SKM-1 treated with dmso at 0.1 percent for 144 hours (cell line): ENCODE data around the gene MYBL2.
A peak's percentile ranks its signal among the peaks of the same experiment; 100 is the strongest.

ENCODE experiments used
- DNase-seq: peaks from one replicate; lab custom pipeline; 2025; ENCODE audit not compliant: unreplicated experiment; lab: John Stamatoyannopoulos, UW

MYBL2 gene

GRCh38 chr20:43681991-43682410 is 15.1 kb downstream of the MYBL2 start:
- DNase-seq: no peak

DNA sequence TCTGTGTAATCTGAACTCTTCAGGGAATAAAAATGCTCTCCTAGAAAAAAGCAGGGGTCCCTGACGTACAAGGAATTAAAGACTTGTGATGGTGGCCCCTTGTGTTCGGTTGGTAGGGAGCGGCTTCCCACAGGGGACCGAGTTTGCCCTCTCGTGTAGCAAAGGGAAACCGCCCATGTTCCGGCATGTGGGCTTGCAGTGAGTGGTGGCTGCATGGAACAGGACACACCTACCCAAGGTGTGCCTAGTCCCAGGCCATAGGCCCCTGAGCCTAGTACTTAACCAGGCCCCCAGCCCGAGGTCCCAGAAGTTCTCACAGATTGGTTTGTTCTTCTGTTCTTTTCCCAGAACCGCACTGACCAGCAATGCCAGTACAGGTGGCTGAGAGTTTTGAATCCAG is 15.5 kb downstream of the MYBL2 start:
- no peak for DNase-seq

- no peak for DNase-seq
These were observed 19.9 kb downstream of the MYBL2 start for GRCh38 chr20:43686820-43687219.

- no peak for DNase-seq
These were observed 22.3 kb downstream of the MYBL2 start for GRCh38 chr20:43689165-43689564.

- DNase-seq: no peak
These were observed 24.2 kb downstream of the MYBL2 start for GRCh38 chr20:43690943-43691598.

- DNase-seq: peak; percentile 48
These were observed 25.1 kb downstream of the MYBL2 start for GRCh38 chr20:43691928-43692524.

- DNase-seq: no peak
These were observed 27.8 kb downstream of the MYBL2 start for GRCh38 chr20:43694763-43695162.

DNA sequence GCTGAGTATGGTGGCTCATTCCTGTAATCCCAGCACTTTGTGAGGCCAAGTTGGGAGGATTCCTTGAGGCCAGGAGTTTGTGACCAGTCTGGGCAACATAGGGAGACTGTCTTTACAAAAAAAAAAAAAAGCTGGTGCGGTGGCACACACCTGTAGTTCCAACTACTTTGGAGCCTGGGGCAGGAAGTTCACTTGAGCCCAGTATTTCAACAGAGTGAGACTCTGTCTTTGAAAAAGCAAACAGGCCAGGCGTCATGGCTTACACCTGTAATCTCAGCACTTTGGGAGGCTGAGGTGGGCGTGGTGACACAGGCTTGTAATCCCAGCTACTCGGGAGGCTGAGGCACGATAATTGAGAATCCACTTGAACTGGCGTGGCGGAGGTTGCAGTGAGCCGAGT is 28.7 kb downstream of the MYBL2 start:
- no peak for DNase-seq

DNA sequence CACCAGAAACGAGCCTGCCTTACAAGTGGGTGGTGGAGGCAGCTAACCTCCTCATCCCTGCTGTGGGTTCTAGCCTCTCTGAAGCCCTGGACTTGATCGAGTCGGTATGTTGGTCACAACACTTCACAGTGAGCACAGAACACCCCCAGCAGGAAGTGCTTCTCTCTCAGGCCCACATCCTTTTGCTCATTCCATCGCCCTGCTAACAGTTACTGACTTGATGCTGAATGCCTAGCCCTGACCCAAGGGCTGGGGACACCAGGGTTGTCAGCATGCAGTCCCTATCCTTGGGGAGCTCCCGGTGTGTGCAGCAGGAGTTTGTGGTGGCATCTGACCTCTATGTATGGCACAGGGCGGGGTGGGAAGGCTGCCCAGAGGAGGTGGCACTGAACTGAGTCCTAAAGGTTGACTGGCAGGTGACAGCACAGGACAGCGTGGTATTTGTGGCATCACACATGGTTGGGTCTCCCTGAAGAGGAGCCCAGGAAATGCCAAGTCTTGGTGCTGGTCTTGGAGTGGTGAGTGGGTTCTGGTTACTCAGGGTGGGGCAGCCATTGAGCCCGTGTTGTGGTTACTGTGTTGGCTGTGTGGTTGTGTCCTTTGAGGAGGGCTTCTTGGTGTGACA is 33.1 kb downstream of the MYBL2 start:
- DNase-seq: no peak

DNA sequence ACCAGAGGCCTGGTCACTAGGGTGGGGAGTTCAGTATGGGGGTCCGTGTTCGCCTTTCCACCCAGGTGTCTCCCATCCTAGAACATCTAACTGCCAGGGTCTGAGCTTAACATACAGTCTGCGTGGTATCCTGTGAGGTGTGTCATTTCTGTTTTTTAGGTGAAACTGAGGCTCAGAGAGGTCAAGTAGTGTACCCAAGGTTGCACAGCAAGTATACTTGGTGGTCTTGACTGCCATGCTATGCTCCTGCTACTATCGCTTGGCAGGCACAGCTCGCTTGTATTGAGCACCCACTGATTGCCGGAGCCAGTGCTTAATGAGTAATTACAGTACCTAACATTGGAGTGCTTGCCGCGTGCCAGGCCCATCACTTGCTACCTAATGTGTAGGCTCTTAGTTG is 33.7 kb downstream of the MYBL2 start:
- no peak for DNase-seq

DNA sequence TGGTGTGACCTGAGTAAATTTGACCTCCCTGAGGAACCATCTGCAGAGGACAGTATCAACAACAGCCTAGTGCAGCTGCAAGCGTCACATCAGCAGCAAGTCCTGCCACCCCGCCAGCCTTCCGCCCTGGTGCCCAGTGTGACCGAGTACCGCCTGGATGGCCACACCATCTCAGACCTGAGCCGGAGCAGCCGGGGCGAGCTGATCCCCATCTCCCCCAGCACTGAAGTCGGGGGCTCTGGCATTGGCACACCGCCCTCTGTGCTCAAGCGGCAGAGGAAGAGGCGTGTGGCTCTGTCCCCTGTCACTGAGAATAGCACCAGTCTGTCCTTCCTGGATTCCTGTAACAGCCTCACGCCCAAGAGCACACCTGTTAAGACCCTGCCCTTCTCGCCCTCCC is 35.6 kb downstream of the MYBL2 start:
- DNase-seq: no peak

DNA sequence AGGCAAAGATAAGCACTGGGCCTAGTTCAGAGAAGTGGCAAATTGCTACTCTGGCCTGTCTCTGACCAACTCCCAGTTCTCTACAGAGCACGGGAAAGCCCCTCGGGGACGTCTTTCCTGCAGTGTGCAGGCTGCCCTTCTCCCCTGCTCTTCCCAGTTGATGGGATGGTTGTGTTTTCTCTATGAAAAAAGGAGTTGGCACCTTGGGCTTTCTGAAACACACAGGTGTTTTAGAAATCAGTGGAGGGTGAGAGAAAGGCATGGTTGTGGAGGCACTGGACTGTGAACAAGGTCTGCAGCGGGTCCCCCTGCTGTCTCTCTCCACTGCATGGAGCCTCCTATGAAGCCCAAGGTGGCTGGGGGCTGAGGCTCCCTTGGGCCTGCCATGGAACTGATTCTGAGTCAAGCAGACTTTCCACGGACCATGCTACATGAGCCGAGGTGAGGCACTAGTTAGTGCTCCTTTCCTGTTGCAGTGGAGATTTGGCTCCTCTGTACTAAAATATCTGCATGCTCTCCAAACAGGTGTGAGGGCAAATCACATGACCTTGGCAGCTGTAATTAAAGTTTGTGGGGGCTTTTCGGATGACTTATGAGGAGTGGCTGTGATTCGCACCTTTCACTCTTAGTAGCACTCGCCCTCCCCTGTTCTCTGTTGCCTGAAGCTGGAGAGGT is 43.6 kb downstream of the MYBL2 start:
- DNase-seq: no peak

- no peak for DNase-seq
These were observed 44.3 kb downstream of the MYBL2 start for GRCh38 chr20:43711098-43711654.

- no peak for DNase-seq
These were observed 48.1 kb downstream of the MYBL2 start for GRCh38 chr20:43715044-43715443.

GRCh38 chr20:43715511-43715910 is 48.6 kb downstream of the MYBL2 start:
- no peak for DNase-seq

- DNase-seq: no peak
These were observed 49.2 kb downstream of the MYBL2 start for GRCh38 chr20:43716123-43716522.

GRCh38 chr20:43716757-43717615 is 50.1 kb downstream of the MYBL2 start:
- DNase-seq: no peak

DNA sequence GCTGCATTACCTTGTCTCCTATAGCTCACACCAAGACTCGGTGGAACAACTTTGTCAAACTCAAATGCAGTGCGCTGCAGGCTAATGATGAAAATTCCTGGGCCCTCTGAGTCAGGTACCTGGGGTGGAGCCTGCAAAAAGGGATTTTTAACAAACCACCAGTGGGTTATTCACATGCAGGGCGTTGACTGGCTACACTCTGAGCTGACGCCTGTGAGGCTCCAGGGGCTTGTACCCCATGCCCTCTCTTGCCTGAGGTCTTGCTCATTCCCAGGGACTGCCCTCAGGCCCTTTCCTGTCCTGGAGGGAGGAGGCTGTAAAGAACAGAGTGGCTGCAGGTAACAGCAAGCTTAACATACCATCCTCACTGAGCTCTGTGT is 50.7 kb downstream of the MYBL2 start:
- no peak for DNase-seq

DNA sequence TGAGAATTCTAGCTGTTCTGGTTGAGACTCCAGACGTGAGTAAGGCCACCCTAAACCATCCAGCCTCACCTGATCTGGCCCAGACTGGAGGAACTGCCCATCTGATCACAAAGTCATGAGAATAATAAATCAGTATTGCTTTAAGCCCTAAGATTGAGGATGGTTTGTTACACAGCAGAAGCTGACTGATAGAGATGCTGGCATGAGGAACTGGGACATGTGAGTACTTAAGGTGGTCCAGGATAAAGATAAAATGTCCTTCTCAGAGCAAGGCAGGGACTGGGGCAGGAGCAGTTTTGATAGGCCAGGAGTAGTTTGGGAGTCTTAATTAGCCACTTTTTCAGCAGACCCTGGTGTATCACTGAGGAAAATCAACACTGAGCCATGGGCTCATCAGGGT is 53.1 kb downstream of the MYBL2 start:
- DNase-seq: no peak

- DNase-seq: no peak
These were observed 54.1 kb downstream of the MYBL2 start for GRCh38 chr20:43721097-43721428.
